ENCODE measurements around the gene ATPAF2. TPM values are rescaled to one million over a fixed set of nuclear protein-coding genes. Genes with fewer than 3 reads are reported as not detected.

The ATPAF2 gene
- total RNA-seq, 4 donors from 2014 or later = 7.9 to 166 (median 20.6) TPM

- Histone ChIP-seq H3K27me3 (no peaks in the 10 kb centered on the region), H3K9me3 (no peaks in the 10 kb centered on the region), H3K36me3 (no peaks in the 10 kb centered on the region), H3K4me1 (no peaks in the 10 kb centered on the region), H3K4me3 (no peak overlapping the region), H3K27ac (no peak overlapping the region)
- no peak for DNase-seq
- TF ChIP-seq, protein P1, sequence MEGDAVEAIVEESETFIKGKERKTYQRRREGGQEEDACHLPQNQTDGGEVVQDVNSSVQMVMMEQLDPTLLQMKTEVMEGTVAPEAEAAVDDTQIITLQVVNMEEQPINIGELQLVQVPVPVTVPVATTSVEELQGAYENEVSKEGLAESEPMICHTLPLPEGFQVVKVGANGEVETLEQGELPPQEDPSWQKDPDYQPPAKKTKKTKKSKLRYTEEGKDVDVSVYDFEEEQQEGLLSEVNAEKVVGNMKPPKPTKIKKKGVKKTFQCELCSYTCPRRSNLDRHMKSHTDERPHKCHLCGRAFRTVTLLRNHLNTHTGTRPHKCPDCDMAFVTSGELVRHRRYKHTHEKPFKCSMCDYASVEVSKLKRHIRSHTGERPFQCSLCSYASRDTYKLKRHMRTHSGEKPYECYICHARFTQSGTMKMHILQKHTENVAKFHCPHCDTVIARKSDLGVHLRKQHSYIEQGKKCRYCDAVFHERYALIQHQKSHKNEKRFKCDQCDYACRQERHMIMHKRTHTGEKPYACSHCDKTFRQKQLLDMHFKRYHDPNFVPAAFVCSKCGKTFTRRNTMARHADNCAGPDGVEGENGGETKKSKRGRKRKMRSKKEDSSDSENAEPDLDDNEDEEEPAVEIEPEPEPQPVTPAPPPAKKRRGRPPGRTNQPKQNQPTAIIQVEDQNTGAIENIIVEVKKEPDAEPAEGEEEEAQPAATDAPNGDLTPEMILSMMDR (IDR thresholded peaks at IDR 0.05) = no peak
- no peak for TF ChIP-seq POLR2A (IDR thresholded peaks at IDR 0.05)
- intact Hi-C loops (cut with DNase I; ENCODE audit: low total_unique reads) = loop anchor here (10.0 kb wide), 1 partner anchor 347 kb away; no protein-coding TSS in a partner anchor
These were observed 17.6 kb downstream of the ATPAF2 start for GRCh38 chr17:18021372-18021771.

GRCh38 chr17:18020971-18021370 lies 18.0 kb downstream of the ATPAF2 start:
- Histone ChIP-seq H3K4me1 (no peaks in the 10 kb centered on the region), H3K36me3 (no peaks in the 10 kb centered on the region), H3K27me3 (no peaks in the 10 kb centered on the region), H3K4me3 (no peak overlapping the region), H3K27ac (no peak overlapping the region), H3K9me3 (no peaks in the 10 kb centered on the region)
- intact Hi-C loops (cut with DNase I; ENCODE audit: low total_unique reads) = loop anchor here (10.0 kb wide), 1 partner anchor 346 kb away; no protein-coding TSS in a partner anchor
- DNase-seq = no peak
- TF ChIP-seq, protein P1 (IDR thresholded peaks at IDR 0.05) = no peak
- TF ChIP-seq POLR2A (IDR thresholded peaks at IDR 0.05) = no peak

DNA sequence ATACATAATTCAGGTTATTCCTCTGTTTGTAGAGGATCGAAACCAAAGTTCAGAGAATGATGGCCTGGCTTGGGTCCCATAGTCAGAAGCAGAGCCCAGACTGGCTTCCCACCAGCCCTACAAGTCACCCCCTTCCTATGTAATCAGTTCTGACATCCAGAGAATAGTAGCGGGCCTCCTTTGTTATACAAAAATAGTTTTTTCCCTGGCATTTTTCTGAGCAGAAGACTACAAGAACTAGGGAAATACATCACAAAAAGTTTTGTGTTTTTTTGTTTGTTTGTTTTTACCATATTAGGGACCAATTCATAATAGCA lies 19.2 kb downstream of the ATPAF2 start:
- Histone ChIP-seq H3K4me1 (no peaks in the 10 kb centered on the region), H3K27me3 (no peaks in the 10 kb centered on the region), H3K9me3 (no peaks in the 10 kb centered on the region), H3K36me3 (no peaks in the 10 kb centered on the region), H3K27ac (no peak overlapping the region), H3K4me3 (no peak overlapping the region)
- DNase-seq = no peak
- no peak for TF ChIP-seq POLR2A (IDR thresholded peaks at IDR 0.05)
- TF ChIP-seq, protein P1 (IDR thresholded peaks at IDR 0.05) = no peak
- intact Hi-C loops (cut with DNase I; ENCODE audit: low total_unique reads) = loop anchor here (10.0 kb wide), 1 partner anchor 345 kb away; no protein-coding TSS in a partner anchor

DNA sequence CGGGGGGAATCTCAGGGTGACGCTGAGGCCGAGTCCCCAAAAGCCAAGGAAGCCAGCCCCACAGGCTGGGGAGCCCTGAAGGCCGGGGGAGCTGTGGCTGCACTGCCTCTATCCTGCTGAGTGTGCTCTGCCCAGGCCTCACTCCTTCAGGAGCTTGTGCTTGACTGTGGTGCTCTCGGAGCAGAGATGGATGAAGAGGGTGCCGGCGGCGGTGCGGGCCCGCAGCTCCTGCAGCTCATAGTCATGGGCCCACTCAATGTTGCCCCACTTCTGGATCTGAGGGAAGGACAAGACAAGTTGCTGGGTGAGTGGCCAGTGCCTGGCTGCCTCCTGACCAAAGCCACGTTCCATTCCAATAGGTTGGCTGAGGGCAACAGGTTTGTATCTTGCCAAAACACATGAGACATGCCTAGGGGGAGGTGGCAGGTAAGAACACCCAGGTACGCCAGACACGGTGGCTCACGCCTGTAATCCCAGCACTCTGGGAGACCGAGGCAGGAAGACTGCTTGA lies 20.5 kb downstream of the ATPAF2 start:
- intact Hi-C loops (cut with DNase I; ENCODE audit: low total_unique reads) = no loop called here
- H3K9me3 ChIP-seq = no peaks in the 10 kb centered on the region
- no peaks in the 10 kb centered on the region for H3K27me3 ChIP-seq
- H3K36me3 ChIP-seq = no peaks in the 10 kb centered on the region
- no peak overlapping the region for H3K4me3 ChIP-seq
- H3K27ac ChIP-seq = no peak overlapping the region
- TF ChIP-seq, protein P1 (IDR thresholded peaks at IDR 0.05) = no peak
- TF ChIP-seq POLR2A (IDR thresholded peaks at IDR 0.05) = no peak
- DNase-seq = no peak
- H3K4me1 ChIP-seq = no peaks in the 10 kb centered on the region

- intact Hi-C loops (cut with DNase I; ENCODE audit: low total_unique reads) = no loop called here
- no peaks in the 10 kb centered on the region for H3K4me1 ChIP-seq
- H3K36me3 ChIP-seq = no peaks in the 10 kb centered on the region
- H3K9me3 ChIP-seq = no peaks in the 10 kb centered on the region
- H3K27ac ChIP-seq = no peak overlapping the region
- no peak for TF ChIP-seq POLR2A (IDR thresholded peaks at IDR 0.05)
- TF ChIP-seq, protein P1 (IDR thresholded peaks at IDR 0.05) = no peak
- no peak overlapping the region for H3K4me3 ChIP-seq
- DNase-seq = no peak
- no peaks in the 10 kb centered on the region for H3K27me3 ChIP-seq
These were observed 21.0 kb downstream of the ATPAF2 start for GRCh38 chr17:18017958-18018357.
